Neural progenitor cell (in vitro differentiated cells): Measurements from ENCODE around the gene ZMYND10.

Experiments used
- EZH2 ChIP-seq: fragments of 200-600 bp; sonication (generic); IDR thresholded peaks from 2 replicates; pipeline ENCODE4 v1.6.1; 2017; ENCODE audit warnings: antibody characterized with exemption, mild to moderate bottlenecking, moderate library complexity
- TF ChIP-seq, protein P1 (sequence below): fragments of 200-600 bp; sonication (generic); IDR thresholded peaks from 2 replicates; pipeline ENCODE4 v1.5.1; 2017; ENCODE audit warnings: antibody characterized with exemption, mild to moderate bottlenecking

DNA sequence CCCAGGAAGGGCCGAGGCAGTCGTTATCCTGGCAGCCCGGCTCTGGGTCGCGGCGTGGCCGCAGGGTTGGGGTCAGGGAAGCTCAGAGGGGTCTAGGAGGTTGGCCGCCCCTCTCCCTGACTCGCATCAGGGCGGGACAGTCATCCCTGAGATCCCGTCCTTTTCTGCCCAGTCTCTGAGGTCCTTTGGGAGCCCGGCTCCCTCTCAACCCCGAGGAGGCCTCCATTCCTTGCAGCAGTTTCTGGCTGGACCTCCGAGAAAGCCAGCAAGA lies 23.5 kb downstream of the ZMYND10 start:
- TF ChIP-seq, protein P1, sequence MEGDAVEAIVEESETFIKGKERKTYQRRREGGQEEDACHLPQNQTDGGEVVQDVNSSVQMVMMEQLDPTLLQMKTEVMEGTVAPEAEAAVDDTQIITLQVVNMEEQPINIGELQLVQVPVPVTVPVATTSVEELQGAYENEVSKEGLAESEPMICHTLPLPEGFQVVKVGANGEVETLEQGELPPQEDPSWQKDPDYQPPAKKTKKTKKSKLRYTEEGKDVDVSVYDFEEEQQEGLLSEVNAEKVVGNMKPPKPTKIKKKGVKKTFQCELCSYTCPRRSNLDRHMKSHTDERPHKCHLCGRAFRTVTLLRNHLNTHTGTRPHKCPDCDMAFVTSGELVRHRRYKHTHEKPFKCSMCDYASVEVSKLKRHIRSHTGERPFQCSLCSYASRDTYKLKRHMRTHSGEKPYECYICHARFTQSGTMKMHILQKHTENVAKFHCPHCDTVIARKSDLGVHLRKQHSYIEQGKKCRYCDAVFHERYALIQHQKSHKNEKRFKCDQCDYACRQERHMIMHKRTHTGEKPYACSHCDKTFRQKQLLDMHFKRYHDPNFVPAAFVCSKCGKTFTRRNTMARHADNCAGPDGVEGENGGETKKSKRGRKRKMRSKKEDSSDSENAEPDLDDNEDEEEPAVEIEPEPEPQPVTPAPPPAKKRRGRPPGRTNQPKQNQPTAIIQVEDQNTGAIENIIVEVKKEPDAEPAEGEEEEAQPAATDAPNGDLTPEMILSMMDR = no peak
- no peak for TF ChIP-seq EZH2
